HG02759 (cell line): ENCODE measurements around the gene FLCN.
"Not testable (repeated sequence)": the region's sequence is repeated elsewhere in the genome, so short reads cannot be mapped to it uniquely, and the experiment has no call there.

Experiments used
- ATAC-seq: cut with Tn5 transposase; IDR thresholded peaks from one replicate; pipeline ENCODE4 v1.9.1; 2021; ENCODE audit warnings: mild to moderate bottlenecking, moderate library complexity; ENCODE audit not compliant: unreplicated experiment

Gene FLCN

GRCh38 chr17:17188586-17188985, 48.4 kb downstream of the FLCN start:
- ATAC-seq: no peak

- ATAC-seq: no peak
These were observed 50.1 kb downstream of the FLCN start for GRCh38 chr17:17186551-17187505.

- no peak for ATAC-seq
These were observed 50.9 kb downstream of the FLCN start for GRCh38 chr17:17186051-17186450.

GRCh38 chr17:17184985-17185757, 51.8 kb downstream of the FLCN start:
- not testable (repeated sequence) for ATAC-seq

- no peak for ATAC-seq
These were observed 53.2 kb downstream of the FLCN start for GRCh38 chr17:17183744-17184143.

GRCh38 chr17:17182598-17183136, 54.3 kb downstream of the FLCN start:
- no peak for ATAC-seq

- ATAC-seq: peak; percentile 44
These were observed 55.0 kb downstream of the FLCN start for GRCh38 chr17:17181666-17182597.

GRCh38 chr17:17180741-17181525, 56.0 kb downstream of the FLCN start:
- ATAC-seq: no peak

GRCh38 chr17:17180141-17180603, 56.8 kb downstream of the FLCN start:
- ATAC-seq: no peak

GRCh38 chr17:17179371-17179827, 57.6 kb downstream of the FLCN start:
- ATAC-seq: peak; percentile 37

- no peak for ATAC-seq
These were observed 59.8 kb downstream of the FLCN start for GRCh38 chr17:17177176-17177575.

- ATAC-seq: no peak
These were observed 60.6 kb downstream of the FLCN start for GRCh38 chr17:17176341-17176740.

- no peak for ATAC-seq
These were observed 61.1 kb downstream of the FLCN start for GRCh38 chr17:17175917-17176316.

GRCh38 chr17:17175340-17175739, 61.6 kb downstream of the FLCN start:
- no peak for ATAC-seq

- no peak for ATAC-seq
These were observed 63.0 kb downstream of the FLCN start for GRCh38 chr17:17173921-17174320.

GRCh38 chr17:17172990-17173389, 64.0 kb downstream of the FLCN start:
- no peak for ATAC-seq

- no peak for ATAC-seq
These were observed 64.7 kb downstream of the FLCN start for GRCh38 chr17:17172001-17172939.

GRCh38 chr17:17171186-17171585, 65.8 kb downstream of the FLCN start:
- no peak for ATAC-seq
